HepG2 (cell line): ENCODE measurements around the gene TRPV4. TPM values are rescaled to one million over a fixed set of nuclear protein-coding genes. Genes with fewer than 3 reads are reported as not detected.

Experiments
- ARNT ChIP-seq: fragments of 450-650 bp; IDR thresholded peaks from 2 replicates; pipeline ENCODE4 v1.6.1; 2017
- CBFB ChIP-seq: sonication (generic); formaldehyde crosslinking; IDR thresholded peaks from 2 replicates; pipeline ENCODE4 v1.4.0; 2020; ENCODE audit warnings: missing genetic modification reagents
- ETV6 ChIP-seq: sonication (generic); formaldehyde crosslinking; conservative IDR thresholded peaks from 2 replicates; pipeline ENCODE4 v1.4.0; 2020; ENCODE audit warnings: missing genetic modification reagents
- GTF2F1 ChIP-seq: fragments of 150-350 bp; IDR thresholded peaks from 2 replicates; pipeline ENCODE4 v1.6.1; 2014; ENCODE audit warnings: low read length
- JUND ChIP-seq: sonication (generic); formaldehyde crosslinking; IDR thresholded peaks from 2 replicates; pipeline ENCODE4 v1.8.0; 2022; ENCODE audit warnings: mild to moderate bottlenecking, missing genetic modification reagents
- MBD4 ChIP-seq: IDR thresholded peaks from 2 replicates; pipeline ENCODE4 v1.6.1; 2012; ENCODE audit warnings: low read length, inconsistent platforms, borderline replicate concordance
- MLLT10 ChIP-seq: sonication (generic); formaldehyde crosslinking; IDR thresholded peaks from 2 replicates; pipeline ENCODE4 v1.4.0; 2020; ENCODE audit warnings: missing genetic modification reagents
- NFE2L1 ChIP-seq: sonication (generic); formaldehyde crosslinking; IDR thresholded peaks from 2 replicates; pipeline ENCODE4 v1.4.0; 2020; ENCODE audit warnings: missing genetic modification reagents, mild to moderate bottlenecking, borderline replicate concordance
- NFIC ChIP-seq: IDR thresholded peaks from 2 replicates; pipeline ENCODE4 v1.6.1; 2012; ENCODE audit warnings: mild to moderate bottlenecking, low read length, inconsistent platforms
- SAP130 ChIP-seq: IDR thresholded peaks from 2 replicates; pipeline ENCODE4 v1.6.1; 2016; ENCODE audit warnings: low read depth
- SMAD9 ChIP-seq: sonication (generic); formaldehyde crosslinking; IDR thresholded peaks from 2 replicates; pipeline ENCODE4 v1.5.1; 2020; ENCODE audit warnings: mild to moderate bottlenecking, missing genetic modification reagents
- ZBTB8A ChIP-seq: sonication (generic); formaldehyde crosslinking; IDR thresholded peaks from 2 replicates; pipeline ENCODE4 v1.4.0; 2020; ENCODE audit warnings: mild to moderate bottlenecking, low read depth, missing genetic modification reagents, borderline replicate concordance
- ZNF101 ChIP-seq: sonication (generic); formaldehyde crosslinking; IDR thresholded peaks from 2 replicates; pipeline ENCODE4 v1.4.0; 2020; ENCODE audit warnings: mild to moderate bottlenecking, low read depth, missing genetic modification reagents, borderline replicate concordance
- ZNF143 ChIP-seq: sonication (generic); formaldehyde crosslinking; IDR thresholded peaks from 2 replicates; pipeline ENCODE4 v1.4.0; 2020; ENCODE audit warnings: missing genetic modification reagents
- ZNF484 ChIP-seq: sonication (generic); formaldehyde crosslinking; IDR thresholded peaks from 2 replicates; pipeline ENCODE4 v1.5.1; 2020; ENCODE audit warnings: mild to moderate bottlenecking, low read depth, missing genetic modification reagents, borderline replicate concordance
- ZNF670 ChIP-seq: sonication (generic); formaldehyde crosslinking; IDR thresholded peaks from 2 replicates; pipeline ENCODE4 v1.8.0; 2022; ENCODE audit warnings: mild to moderate bottlenecking, missing genetic modification reagents, borderline replicate concordance
- ZNF737 ChIP-seq: sonication (generic); formaldehyde crosslinking; IDR thresholded peaks from 2 replicates; pipeline ENCODE4 v1.5.0; 2020; ENCODE audit warnings: missing genetic modification reagents, mild to moderate bottlenecking, borderline replicate concordance
- ZNF777 ChIP-seq: sonication (generic); formaldehyde crosslinking; IDR thresholded peaks from 2 replicates; pipeline ENCODE4 v1.4.0; 2020; ENCODE audit warnings: missing genetic modification reagents
- ZNF781 ChIP-seq: sonication (generic); formaldehyde crosslinking; IDR thresholded peaks from 2 replicates; pipeline ENCODE4 v1.5.1; 2020; ENCODE audit warnings: borderline replicate concordance, mild to moderate bottlenecking, missing genetic modification reagents; ENCODE audit errors: not compliant biosample characterization
- polyA plus RNA-seq, 8 experiments: library from polyadenylated mRNA; depleted of rRNA in 3 of 8; stranded (reverse) in 7 of 8; unstranded in 1 of 8; fragments of >200 nt; fragmentation: Illumina TruSeq in 4 of 8; extraction: Trizol in 4 of 8; gene quantifications; 2 replicates each; pipeline versions ENCODE4 v1.2.1 to v1.2.3, GENCODE V29; 2011 to 2016; ENCODE audit warnings: low read depth in 4 of 8, missing spikeins in 1 of 8, mixed read lengths in 1 of 8; ENCODE audit not compliant: insufficient read depth in 1 of 8
- total RNA-seq, 5 experiments: library from RNA; depleted of rRNA; stranded (reverse); fragments of >200 nt; fragmentation: Illumina TruSeq; extraction: Trizol; gene quantifications; 2 replicates each; pipeline ENCODE4 v1.2.3, GENCODE V29; 2016; ENCODE audit warnings: low read depth in 1 of 5
- TF ChIP-seq, protein P1 (sequence below): sonication (generic); formaldehyde crosslinking; conservative IDR thresholded peaks from 2 replicates; pipeline ENCODE4 v1.4.0; 2020; ENCODE audit warnings: missing genetic modification reagents
- TF ChIP-seq, protein P2 (sequence below): sonication (generic); formaldehyde crosslinking; IDR thresholded peaks from 2 replicates; pipeline ENCODE4 v1.8.1; 2023; ENCODE audit warnings: mild to moderate bottlenecking, inconsistent platforms, moderate library complexity, missing genetic modification reagents, borderline replicate concordance
- TF ChIP-seq, protein P3 (sequence below): sonication (generic); formaldehyde crosslinking; IDR thresholded peaks from 2 replicates; pipeline ENCODE4 v1.4.0; 2020; ENCODE audit warnings: low read depth, mild to moderate bottlenecking, missing genetic modification reagents
- TF ChIP-seq, protein P4 (sequence below): sonication (generic); formaldehyde crosslinking; IDR thresholded peaks from 2 replicates; pipeline ENCODE4 v1.5.0; 2020; ENCODE audit warnings: mild to moderate bottlenecking, missing genetic modification reagents
- TF ChIP-seq, protein P5 (sequence below): sonication (generic); formaldehyde crosslinking; IDR thresholded peaks from 2 replicates; pipeline ENCODE4 v1.9.0; 2022; ENCODE audit warnings: missing genetic modification reagents, mild to moderate bottlenecking, borderline replicate concordance

The TRPV4 gene
- total and polyA plus RNA-seq, 2 of the 13 experiments (the other 11 are each of a cell fraction or from before 2014, with no cell fraction given), result 0.66 to 4.7 TPM

DNA sequence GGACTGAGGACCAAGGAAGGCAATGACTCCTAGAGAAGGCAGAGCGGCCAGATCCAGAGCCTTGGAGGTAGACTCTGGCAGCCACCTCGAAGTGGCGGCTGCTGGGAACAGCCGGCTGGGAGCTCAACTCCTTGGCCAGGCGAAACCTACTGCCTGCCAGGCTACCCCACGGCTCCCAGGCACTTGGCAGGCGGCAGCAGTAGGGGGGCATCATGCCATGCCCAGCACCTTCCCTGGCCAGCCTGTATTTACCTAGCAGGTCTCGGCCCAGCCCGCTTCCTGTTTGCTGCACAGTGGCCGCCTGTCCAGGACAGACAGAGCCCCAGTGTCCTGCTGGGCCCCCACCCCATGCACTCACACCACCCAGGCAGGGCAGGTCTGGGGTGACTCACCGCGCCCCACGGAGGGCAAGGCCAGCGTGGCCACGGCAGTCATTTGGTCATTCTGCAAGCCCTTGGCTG is 10.2 kb downstream of the TRPV4 start (continued):
- no peak for TF ChIP-seq SMAD9 (CRISPR knock-in tag)
- TF ChIP-seq ETV6 (CRISPR knock-in tag), result no peak
- no peak for TF ChIP-seq CBFB (CRISPR knock-in tag)
- peak; percentile 62; the same call in 1 of the 2 replicates for TF ChIP-seq SAP130 (CRISPR knock-in tag)
- TF ChIP-seq, protein P1, sequence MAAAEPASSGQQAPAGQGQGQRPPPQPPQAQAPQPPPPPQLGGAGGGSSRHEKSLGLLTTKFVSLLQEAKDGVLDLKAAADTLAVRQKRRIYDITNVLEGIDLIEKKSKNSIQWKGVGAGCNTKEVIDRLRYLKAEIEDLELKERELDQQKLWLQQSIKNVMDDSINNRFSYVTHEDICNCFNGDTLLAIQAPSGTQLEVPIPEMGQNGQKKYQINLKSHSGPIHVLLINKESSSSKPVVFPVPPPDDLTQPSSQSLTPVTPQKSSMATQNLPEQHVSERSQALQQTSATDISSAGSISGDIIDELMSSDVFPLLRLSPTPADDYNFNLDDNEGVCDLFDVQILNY (CRISPR knock-in tag), result no peak
- TF ChIP-seq, protein P2, sequence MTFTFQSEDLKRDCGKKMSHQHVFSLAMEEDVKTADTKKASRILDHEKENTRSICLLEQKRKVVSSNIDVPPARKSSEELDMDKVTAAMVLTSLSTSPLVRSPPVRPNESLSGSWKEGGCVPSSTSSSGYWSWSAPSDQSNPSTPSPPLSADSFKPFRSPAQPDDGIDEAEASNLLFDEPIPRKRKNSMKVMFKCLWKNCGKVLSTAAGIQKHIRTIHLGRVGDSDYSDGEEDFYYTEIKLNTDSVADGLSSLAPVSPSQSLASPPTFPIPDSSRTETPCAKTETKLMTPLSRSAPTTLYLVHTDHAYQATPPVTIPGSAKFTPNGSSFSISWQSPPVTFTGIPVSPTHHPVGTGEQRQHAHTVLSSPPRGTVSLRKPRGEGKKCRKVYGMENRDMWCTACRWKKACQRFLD (CRISPR knock-in tag), result no peak
- no peak for TF ChIP-seq ARNT
- TF ChIP-seq MBD4, result no peak
- no peak for TF ChIP-seq ZNF670
- no peak for TF ChIP-seq ZNF143
- TF ChIP-seq, protein P3, sequence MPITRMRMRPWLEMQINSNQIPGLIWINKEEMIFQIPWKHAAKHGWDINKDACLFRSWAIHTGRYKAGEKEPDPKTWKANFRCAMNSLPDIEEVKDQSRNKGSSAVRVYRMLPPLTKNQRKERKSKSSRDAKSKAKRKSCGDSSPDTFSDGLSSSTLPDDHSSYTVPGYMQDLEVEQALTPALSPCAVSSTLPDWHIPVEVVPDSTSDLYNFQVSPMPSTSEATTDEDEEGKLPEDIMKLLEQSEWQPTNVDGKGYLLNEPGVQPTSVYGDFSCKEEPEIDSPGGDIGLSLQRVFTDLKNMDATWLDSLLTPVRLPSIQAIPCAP (CRISPR knock-in tag), result no peak
- TF ChIP-seq MLLT10, result no peak
- no peak for TF ChIP-seq ZNF101 (CRISPR knock-in tag)
- TF ChIP-seq ZNF737 (CRISPR knock-in tag), result no peak
- TF ChIP-seq, protein P4, sequence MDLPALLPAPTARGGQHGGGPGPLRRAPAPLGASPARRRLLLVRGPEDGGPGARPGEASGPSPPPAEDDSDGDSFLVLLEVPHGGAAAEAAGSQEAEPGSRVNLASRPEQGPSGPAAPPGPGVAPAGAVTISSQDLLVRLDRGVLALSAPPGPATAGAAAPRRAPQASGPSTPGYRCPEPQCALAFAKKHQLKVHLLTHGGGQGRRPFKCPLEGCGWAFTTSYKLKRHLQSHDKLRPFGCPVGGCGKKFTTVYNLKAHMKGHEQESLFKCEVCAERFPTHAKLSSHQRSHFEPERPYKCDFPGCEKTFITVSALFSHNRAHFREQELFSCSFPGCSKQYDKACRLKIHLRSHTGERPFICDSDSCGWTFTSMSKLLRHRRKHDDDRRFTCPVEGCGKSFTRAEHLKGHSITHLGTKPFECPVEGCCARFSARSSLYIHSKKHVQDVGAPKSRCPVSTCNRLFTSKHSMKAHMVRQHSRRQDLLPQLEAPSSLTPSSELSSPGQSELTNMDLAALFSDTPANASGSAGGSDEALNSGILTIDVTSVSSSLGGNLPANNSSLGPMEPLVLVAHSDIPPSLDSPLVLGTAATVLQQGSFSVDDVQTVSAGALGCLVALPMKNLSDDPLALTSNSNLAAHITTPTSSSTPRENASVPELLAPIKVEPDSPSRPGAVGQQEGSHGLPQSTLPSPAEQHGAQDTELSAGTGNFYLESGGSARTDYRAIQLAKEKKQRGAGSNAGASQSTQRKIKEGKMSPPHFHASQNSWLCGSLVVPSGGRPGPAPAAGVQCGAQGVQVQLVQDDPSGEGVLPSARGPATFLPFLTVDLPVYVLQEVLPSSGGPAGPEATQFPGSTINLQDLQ, result no peak
- no peak for TF ChIP-seq ZNF484 (CRISPR knock-in tag)
- no peak for TF ChIP-seq ZNF777 (CRISPR knock-in tag)
- no peak for TF ChIP-seq GTF2F1
- TF ChIP-seq ZBTB8A, result no peak
- TF ChIP-seq NFIC, result no peak
- no peak for TF ChIP-seq NFE2L1 (CRISPR knock-in tag)
- TF ChIP-seq, protein P5, sequence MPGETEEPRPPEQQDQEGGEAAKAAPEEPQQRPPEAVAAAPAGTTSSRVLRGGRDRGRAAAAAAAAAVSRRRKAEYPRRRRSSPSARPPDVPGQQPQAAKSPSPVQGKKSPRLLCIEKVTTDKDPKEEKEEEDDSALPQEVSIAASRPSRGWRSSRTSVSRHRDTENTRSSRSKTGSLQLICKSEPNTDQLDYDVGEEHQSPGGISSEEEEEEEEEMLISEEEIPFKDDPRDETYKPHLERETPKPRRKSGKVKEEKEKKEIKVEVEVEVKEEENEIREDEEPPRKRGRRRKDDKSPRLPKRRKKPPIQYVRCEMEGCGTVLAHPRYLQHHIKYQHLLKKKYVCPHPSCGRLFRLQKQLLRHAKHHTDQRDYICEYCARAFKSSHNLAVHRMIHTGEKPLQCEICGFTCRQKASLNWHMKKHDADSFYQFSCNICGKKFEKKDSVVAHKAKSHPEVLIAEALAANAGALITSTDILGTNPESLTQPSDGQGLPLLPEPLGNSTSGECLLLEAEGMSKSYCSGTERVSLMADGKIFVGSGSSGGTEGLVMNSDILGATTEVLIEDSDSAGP, result peak; percentile 65; the same call in 1 of the 2 replicates
- no peak for TF ChIP-seq ZNF781 (CRISPR knock-in tag)
- peak; percentile 80 for TF ChIP-seq JUND (CRISPR knock-in tag)
